H1 (cell line): ENCODE data around the gene VWA2. TPM values are rescaled to one million over a fixed set of nuclear protein-coding genes. Genes with fewer than 3 reads are reported as not detected.

ENCODE experiments used
- CTCF ChIA-PET: fragments of 300-600 bp; sonication (Branson Sonifier 250); formaldehyde crosslinking; loops from one replicate; lab custom pipeline; 2021; ENCODE audit not compliant: partially characterized antibody; lab: Charles Lee
- POLR2A ChIA-PET: fragments of 300-600 bp; sonication (Branson Sonifier 250); formaldehyde crosslinking; loops from one replicate; lab custom pipeline; 2021; ENCODE audit warnings: inconsistent platforms; ENCODE audit not compliant: partially characterized antibody; lab: Charles Lee
- DNase-seq, 2 experiments: peaks; one replicate each; pipeline versions ENCODE4 v3.0.0 to v3.0.0-alpha.2; 2010 to 2022; ENCODE audit warnings: low spot score in 2 of 2, low read depth in 1 of 2, mixed read lengths in 1 of 2
- FAIRE-seq: peaks from 2 replicates; lab custom pipeline; 2011; peaks lifted over from hg19 to GRCh38; lab: Jason Lieb, UNC
- H2AFZ ChIP-seq: 2 replicates; pipeline ENCODE4 v1.8.1; 2012; ENCODE audit warnings: low read length, inconsistent platforms
- H2AK5ac ChIP-seq: 2 replicates; pipeline ENCODE4 v1.6.1; 2013; ENCODE audit warnings: low read depth, low read length
- H2BK120ac ChIP-seq: replicated peaks from 2 replicates; pipeline ENCODE3; 2013; ENCODE audit warnings: low read depth, low read length, inconsistent platforms
- H2BK12ac ChIP-seq: 2 replicates; pipeline ENCODE4 v1.6.1; 2013; ENCODE audit warnings: low read depth, low read length
- H2BK15ac ChIP-seq: 2 replicates; pipeline ENCODE4 v1.6.1; 2013; ENCODE audit warnings: low read length
- H2BK20ac ChIP-seq: 2 replicates; pipeline ENCODE4 v1.6.1; 2013; ENCODE audit warnings: low read length
- H2BK5ac ChIP-seq: 2 replicates; pipeline ENCODE4 v1.6.1; 2013; ENCODE audit warnings: low read depth, low read length
- H3K14ac ChIP-seq: 2 replicates; pipeline ENCODE4 v1.6.1; 2013; ENCODE audit warnings: inconsistent platforms; ENCODE audit not compliant: insufficient read length
- H3K18ac ChIP-seq: 2 replicates; pipeline ENCODE4 v1.6.1; 2013; ENCODE audit warnings: low read length; ENCODE audit errors: extremely low read depth
- H3K23ac ChIP-seq: 2 replicates; pipeline ENCODE4 v1.6.1; 2013; ENCODE audit warnings: inconsistent platforms; ENCODE audit not compliant: insufficient read length
- H3K23me2 ChIP-seq: 2 replicates; pipeline ENCODE4 v1.6.1; 2013; ENCODE audit warnings: low read depth, low read length
- H3K27ac ChIP-seq: 2 replicates; pipeline ENCODE4 v1.6.1; 2011; ENCODE audit warnings: low read depth, low read length, inconsistent platforms
- H3K27me3 ChIP-seq, 4 experiments: replicated peaks in 1 of 4; 1 replicate in 1 of 4; 2 replicates in 3 of 4; pipeline versions ENCODE4 v1.6.1 to v1.8.1; 2011 to 2013; ENCODE audit warnings: low read length in 3 of 4, mild to moderate bottlenecking in 3 of 4, inconsistent platforms in 2 of 4, mixed read lengths in 2 of 4, moderate library complexity in 1 of 4; ENCODE audit not compliant: control insufficient read depth in 3 of 4, insufficient read depth in 3 of 4; ENCODE audit errors: extremely low read depth in 1 of 4
- H3K36me3 ChIP-seq, 4 experiments: 2 replicates each; pipeline versions ENCODE4 v1.6.1 to v1.8.1; 2011 to 2013; ENCODE audit warnings: mild to moderate bottlenecking in 4 of 4, low read length in 3 of 4, moderate library complexity in 2 of 4, control low read depth in 1 of 4, inconsistent platforms in 1 of 4; ENCODE audit not compliant: insufficient read depth in 4 of 4, control insufficient read depth in 2 of 4
- H3K4ac ChIP-seq: replicated peaks from 2 replicates; pipeline ENCODE3; 2013; ENCODE audit warnings: low read length, low read depth, mixed read lengths, inconsistent platforms; ENCODE audit not compliant: insufficient read length
- H3K4me1 ChIP-seq, 4 experiments: replicated peaks in 1 of 4; 1 replicate in 1 of 4; 2 replicates in 3 of 4; pipeline versions ENCODE4 v1.6.1 to v1.8.1; 2011 to 2013; ENCODE audit warnings: low read length in 3 of 4, inconsistent platforms in 2 of 4, mixed read lengths in 1 of 4; ENCODE audit not compliant: insufficient read depth in 4 of 4, control insufficient read depth in 3 of 4
- H3K4me2 ChIP-seq, 2 experiments: 2 replicates each; pipeline versions ENCODE4 v1.6.1 to v1.8.1; 2011 to 2013; ENCODE audit warnings: low read depth in 2 of 2, low read length in 2 of 2, control low read depth in 1 of 2, inconsistent platforms in 1 of 2, mild to moderate bottlenecking in 1 of 2; ENCODE audit not compliant: insufficient read depth in 1 of 2
- H3K4me3 ChIP-seq, 4 experiments: fragments of 200-600, 300-600 bp in 1 of 4; sonication (generic), shearing (Covaris generic), sonication (Bioruptor Twin) in 1 of 4; 2 replicates each; pipeline versions ENCODE4 v1.5.1 to v1.8.1; 2011 to 2016; ENCODE audit warnings: low read length in 4 of 4, low read depth in 3 of 4, control low read depth in 2 of 4, inconsistent platforms in 2 of 4, mild to moderate bottlenecking in 2 of 4, mixed read lengths in 1 of 4, moderate library complexity in 1 of 4; ENCODE audit not compliant: insufficient read depth in 2 of 4; ENCODE audit errors: extremely low read depth in 1 of 4
- H3K56ac ChIP-seq: replicated peaks from 2 replicates; pipeline ENCODE3; 2013; ENCODE audit warnings: low read depth, mild to moderate bottlenecking, mixed read lengths, low read length, inconsistent platforms; ENCODE audit not compliant: insufficient read length
- H3K79me1 ChIP-seq: 2 replicates; pipeline ENCODE4 v1.6.1; 2013; ENCODE audit warnings: low read depth, low read length, control low read depth
- H3K79me2 ChIP-seq, 2 experiments: 2 replicates each; pipeline versions ENCODE4 v1.6.1 to v1.8.1; 2012 to 2013; ENCODE audit warnings: low read length in 2 of 2, mild to moderate bottlenecking in 2 of 2, inconsistent platforms in 1 of 2; ENCODE audit not compliant: insufficient read depth in 2 of 2, control insufficient read depth in 1 of 2
- H3K9ac ChIP-seq, 4 experiments: replicated peaks in 1 of 4; 1 replicate in 1 of 4; 2 replicates in 3 of 4; pipeline versions ENCODE4 v1.6.1 to v1.8.1; 2011 to 2013; ENCODE audit warnings: low read depth in 3 of 4, low read length in 3 of 4, control low read depth in 2 of 4, mild to moderate bottlenecking in 2 of 4, moderate library complexity in 2 of 4, inconsistent platforms in 1 of 4; ENCODE audit errors: extremely low read depth in 1 of 4
- H3K9me3 ChIP-seq, 2 experiments: 2 replicates each; pipeline versions ENCODE4 v1.6.1 to v1.8.1; 2012 to 2013; ENCODE audit warnings: mild to moderate bottlenecking in 2 of 2, moderate library complexity in 2 of 2, control low read depth in 1 of 2, inconsistent platforms in 1 of 2, low read depth in 1 of 2, low read length in 1 of 2, mixed read lengths in 1 of 2; ENCODE audit not compliant: insufficient read depth in 2 of 2
- H4K20me1 ChIP-seq, 2 experiments: replicated peaks in 1 of 2; 2 replicates each; pipeline versions ENCODE3 to v1.8.1; 2011 to 2013; ENCODE audit warnings: inconsistent platforms in 2 of 2, low read length in 2 of 2, mild to moderate bottlenecking in 1 of 2; ENCODE audit not compliant: insufficient read depth in 2 of 2, control insufficient read depth in 1 of 2
- H4K5ac ChIP-seq: 2 replicates; pipeline ENCODE4 v1.6.1; 2013; ENCODE audit warnings: low read length, low read depth, mixed read lengths, inconsistent platforms; ENCODE audit not compliant: insufficient read length
- H4K8ac ChIP-seq: 2 replicates; pipeline ENCODE4 v1.8.0; 2013; ENCODE audit warnings: mild to moderate bottlenecking, moderate library complexity, low read length, inconsistent platforms; ENCODE audit not compliant: insufficient read depth; ENCODE audit errors: extremely low read depth
- H4K91ac ChIP-seq: replicated peaks from 2 replicates; pipeline ENCODE3; 2013; ENCODE audit warnings: low read length, mixed read lengths, inconsistent platforms; ENCODE audit not compliant: insufficient read length
- BRCA1 ChIP-seq: IDR thresholded peaks from 2 replicates; pipeline ENCODE4 v1.6.1; 2012; ENCODE audit warnings: low read depth, low read length, improper control_type of control experiment
- CBX5 ChIP-seq: fragments of 300-800, 300-1000 bp; sonication (generic); IDR thresholded peaks from 2 replicates; pipeline ENCODE4 v1.7.1; 2016; ENCODE audit warnings: antibody characterized with exemption, low read length, low read depth
- CEBPB ChIP-seq: IDR thresholded peaks from 2 replicates; pipeline ENCODE4 v1.6.1; 2012; ENCODE audit warnings: low read depth, low read length
- GTF2F1 ChIP-seq: IDR thresholded peaks from 2 replicates; pipeline ENCODE4 v1.6.1; 2012; ENCODE audit warnings: low read depth, low read length, improper control_type of control experiment, borderline replicate concordance
- KDM5A ChIP-seq: fragments of 200-600 bp; IDR thresholded peaks from 2 replicates; pipeline ENCODE4 v1.7.1; 2012; ENCODE audit warnings: mild to moderate bottlenecking, low read length, inconsistent platforms, mixed read lengths
- POU5F1 ChIP-seq: IDR thresholded peaks from 2 replicates; pipeline ENCODE4 v1.6.1; 2011; ENCODE audit warnings: low read depth, mild to moderate bottlenecking, low read length, moderate library complexity
- SP2 ChIP-seq: IDR thresholded peaks from 2 replicates; pipeline ENCODE4 v1.6.1; 2012; ENCODE audit warnings: mild to moderate bottlenecking, low read length, inconsistent platforms
- WGBS, 2 experiments: shearing (Covaris generic) in 1 of 2; methylation state at CpG; one replicate each; pipeline versions ENCODE4 v1.1.6 to v1.1.7; 2013 to 2015; ENCODE audit warnings: low lambda C conversion rate in 2 of 2, mixed read lengths in 2 of 2, inconsistent platforms in 1 of 2, low coverage in 1 of 2, missing lambda C conversion rate in 1 of 2; ENCODE audit not compliant: insufficient replicate concordance in 2 of 2, insufficient coverage in 1 of 2, insufficient read length in 1 of 2; ENCODE audit errors: extremely low coverage in 1 of 2, missing lambda C conversion rate in 1 of 2; 5-methylcytosine and 5-hydroxymethylcytosine counted together
- polyA plus RNA-seq, 7 experiments: library from polyadenylated mRNA; depleted of rRNA in 3 of 7; stranded (reverse) in 5 of 7; unstranded in 2 of 7; fragments of >200 nt in 5 of 7; fragments of 200-250 nt in 2 of 7; gene quantifications; 1 replicate in 5 of 7; 2 replicates in 1 of 7; 4 replicates in 1 of 7; pipeline versions ENCODE4 v1.2.1 to v1.2.3, GENCODE V29; 2011 to 2013; ENCODE audit warnings: missing spikeins in 2 of 7, mixed read lengths in 2 of 7
- total RNA-seq: library from RNA; stranded (reverse); fragmentation: NEBNext Ultra II Directional; extraction: Animal tissue kit (Norgen Biotek cat#: 25700); gene quantifications from 2 replicates; pipeline ENCODE4 v1.2.1, GENCODE V29; 2021
- TF ChIP-seq, protein P1 (sequence below): IDR thresholded peaks from 2 replicates; pipeline ENCODE4 v1.6.1; 2012; ENCODE audit warnings: low read length, inconsistent platforms

VWA2 gene
- total and polyA plus RNA-seq, 2 of the 8 experiments (the other 6 are each of a cell fraction or from before 2014, with no cell fraction given) = 2.8 to 2.9 TPM

DNA sequence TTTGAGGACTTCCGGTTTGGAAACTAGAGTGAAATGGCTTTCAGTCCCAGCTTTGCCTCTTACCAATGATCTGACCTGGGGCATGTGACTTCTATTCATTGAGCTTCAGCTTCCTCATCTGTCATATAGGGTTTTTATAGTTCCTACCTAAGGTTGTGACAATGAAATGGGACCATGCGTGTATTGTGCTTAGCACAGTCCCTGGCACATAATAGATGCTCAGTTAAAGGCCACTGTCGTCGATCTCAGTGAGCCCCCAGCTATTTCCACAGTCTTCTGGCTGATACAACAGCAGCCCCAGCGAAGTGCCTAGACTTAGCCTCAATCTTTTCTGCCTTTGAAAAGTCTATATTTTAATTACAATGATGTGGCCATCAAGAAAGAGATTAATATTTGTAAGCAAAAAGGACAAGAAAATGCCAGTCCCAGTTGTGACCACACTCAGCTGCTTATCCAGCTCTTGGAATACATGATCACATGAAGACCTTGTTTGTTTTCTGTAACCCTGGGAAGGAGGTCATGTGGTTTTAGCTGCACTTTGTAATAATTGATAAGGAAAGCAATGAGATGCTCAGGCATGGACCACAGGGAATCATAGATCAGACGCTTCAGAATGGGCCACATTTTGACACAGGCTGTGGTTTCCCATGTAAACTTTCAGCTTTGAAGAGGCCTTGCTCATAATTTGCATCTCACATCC, 44.6 kb downstream of the VWA2 start:
- Histone ChIP-seq H3K9me3 (no peaks in the 10 kb centered on the region), H2BK20ac (no peak overlapping the region), H3K14ac (no peak overlapping the region), H2BK5ac (no peak overlapping the region), H3K36me3 (no peaks in the 10 kb centered on the region), H3K56ac (no peak overlapping the region), H3K79me1 (no peaks in the 10 kb centered on the region), H3K4me1 (no peaks in the 10 kb centered on the region; a peak in 2 of 7 replicates), H3K79me2 (no peaks in the 10 kb centered on the region), H4K5ac (no peak overlapping the region), H2BK12ac (no peak overlapping the region), H3K4me2 (no peak overlapping the region), H2BK120ac (no peak overlapping the region), H3K4ac (no peak overlapping the region), H2AFZ (no peak overlapping the region), H3K4me3 (no peak overlapping the region), H4K20me1 (no peaks in the 10 kb centered on the region), H3K27me3 (no peaks in the 10 kb centered on the region; a peak in 1 of 7 replicates), H3K9ac (no peak overlapping the region), H3K27ac (no peak overlapping the region), H2AK5ac (no peak overlapping the region), H4K8ac (no peak overlapping the region), H3K23ac (no peak overlapping the region), H2BK15ac (no peak overlapping the region), H4K91ac (no peak overlapping the region), H3K23me2 (no peaks in the 10 kb centered on the region), H3K18ac (no peak overlapping the region)
- ChIA-PET CTCF (interaction anchor here (0.8 to 5.0 kb wide), 6 partner anchors 15 to 173 kb away, joined by 3 to 24 read pairs (median 3); no protein-coding TSS in a partner anchor), POLR2A (no interaction called here)
- TF ChIP-seq GTF2F1 = no peak
- TF ChIP-seq CBX5 = no peak
- no peak for TF ChIP-seq SP2
- TF ChIP-seq BRCA1 = no peak
- TF ChIP-seq, protein P1, sequence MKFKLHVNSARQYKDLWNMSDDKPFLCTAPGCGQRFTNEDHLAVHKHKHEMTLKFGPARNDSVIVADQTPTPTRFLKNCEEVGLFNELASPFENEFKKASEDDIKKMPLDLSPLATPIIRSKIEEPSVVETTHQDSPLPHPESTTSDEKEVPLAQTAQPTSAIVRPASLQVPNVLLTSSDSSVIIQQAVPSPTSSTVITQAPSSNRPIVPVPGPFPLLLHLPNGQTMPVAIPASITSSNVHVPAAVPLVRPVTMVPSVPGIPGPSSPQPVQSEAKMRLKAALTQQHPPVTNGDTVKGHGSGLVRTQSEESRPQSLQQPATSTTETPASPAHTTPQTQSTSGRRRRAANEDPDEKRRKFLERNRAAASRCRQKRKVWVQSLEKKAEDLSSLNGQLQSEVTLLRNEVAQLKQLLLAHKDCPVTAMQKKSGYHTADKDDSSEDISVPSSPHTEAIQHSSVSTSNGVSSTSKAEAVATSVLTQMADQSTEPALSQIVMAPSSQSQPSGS = no peak
- no peak for TF ChIP-seq CEBPB
- no peak for TF ChIP-seq KDM5A
- no peak for TF ChIP-seq POU5F1
- no peak for DNase-seq
- WGBS, 2 experiments = 92% methylated on average over 6 of the region's 6 CpGs; no CpG with 5 or more reads in 1 of the 2 experiments
- no peak for FAIRE-seq
